Lower lobe of right lung (tissue), 2 donors: ENCODE measurements around the gene HSD3B1. TPM values are rescaled to one million over a fixed set of nuclear protein-coding genes. Genes with fewer than 3 reads are reported as not detected.
"Not testable (repeated sequence)": the region's sequence is repeated elsewhere in the genome, so short reads cannot be mapped to it uniquely, and the experiment has no call there.

Source experiments
- ATAC-seq, 2 donors: fragments of 200-7000 bp; cut with Tn5 transposase; one replicate each; pipeline ENCODE4 v1.9.1; 2020 to 2022; ENCODE audit warnings: mild to moderate bottlenecking in 2 of 2, moderate library complexity in 2 of 2
- DNase-seq: peaks from one replicate; pipeline ENCODE4 v3.0.0-alpha.2; 2020
- H3K27ac ChIP-seq: fragments of 200-600 bp; one replicate; pipeline ENCODE4 v1.8.0; 2022
- H3K27me3 ChIP-seq: fragments of 200-600 bp; one replicate; pipeline ENCODE4 v1.8.0; 2022; ENCODE audit warnings: low read depth
- H3K36me3 ChIP-seq: fragments of 200-600 bp; one replicate; pipeline ENCODE4 v1.8.0; 2022; ENCODE audit warnings: mild to moderate bottlenecking
- H3K4me1 ChIP-seq: fragments of 200-600 bp; one replicate; pipeline ENCODE4 v1.8.0; 2022
- H3K4me3 ChIP-seq: fragments of 200-600 bp; one replicate; pipeline ENCODE4 v1.8.0; 2022; ENCODE audit warnings: mild to moderate bottlenecking
- H3K9me3 ChIP-seq: fragments of 200-600 bp; one replicate; pipeline ENCODE4 v1.8.0; 2022
- intact Hi-C: fragments of 100-400 bp; cut with DNase I; formaldehyde crosslinking; loops from one replicate; pipeline ENCODE4 v1.11.0; 2022
- total RNA-seq: library from RNA; stranded (reverse); fragmentation: NEBNext Ultra II Directional; extraction: Animal tissue kit (Norgen Biotek cat#: 25700); gene quantifications from one replicate; pipeline ENCODE4 v1.2.1, GENCODE V29; 2021
- TF ChIP-seq, protein P1 (sequence below): fragments of 200-600 bp; IDR thresholded peaks from one replicate; pipeline ENCODE4 v1.8.0; 2022; ENCODE audit warnings: antibody characterized with exemption, mild to moderate bottlenecking
- donor health status: DM: no; HTN: yes; CAD: no; lungs with severe emphysema.

The HSD3B1 gene
- total RNA-seq, 1 donor from 2014 or later: not detected

DNA sequence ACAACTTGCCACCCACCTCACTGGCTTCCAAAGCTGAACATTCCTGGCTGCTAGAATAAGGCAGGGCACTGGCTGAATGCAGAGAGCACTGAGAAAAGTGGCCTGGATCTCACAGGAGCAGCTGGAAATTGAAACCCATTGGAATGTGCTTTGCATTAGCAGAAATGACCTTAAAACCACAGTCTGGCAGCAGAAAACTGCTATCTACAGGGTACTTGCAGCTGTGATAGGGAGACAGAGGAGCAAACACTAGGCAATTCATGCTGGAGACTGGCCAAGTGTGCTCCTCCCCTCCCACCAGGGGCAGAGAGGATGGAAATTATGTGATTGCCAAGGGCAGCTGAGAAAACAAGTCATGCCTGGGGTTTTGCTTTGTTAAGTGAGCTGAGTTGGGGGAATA is 47.2 kb downstream of the HSD3B1 start:
- intact Hi-C loops: no loop called here
- Histone ChIP-seq H3K27me3 (no peaks in the 10 kb centered on the region), H3K4me1 (peaks cover 7% of the 10 kb centered on the region), H3K27ac (no peak overlapping the region), H3K9me3 (no peaks in the 10 kb centered on the region), H3K4me3 (no peak overlapping the region), H3K36me3 (no peaks in the 10 kb centered on the region)
- ATAC-seq: peak; percentile 17 to 34
- TF ChIP-seq, protein P1, sequence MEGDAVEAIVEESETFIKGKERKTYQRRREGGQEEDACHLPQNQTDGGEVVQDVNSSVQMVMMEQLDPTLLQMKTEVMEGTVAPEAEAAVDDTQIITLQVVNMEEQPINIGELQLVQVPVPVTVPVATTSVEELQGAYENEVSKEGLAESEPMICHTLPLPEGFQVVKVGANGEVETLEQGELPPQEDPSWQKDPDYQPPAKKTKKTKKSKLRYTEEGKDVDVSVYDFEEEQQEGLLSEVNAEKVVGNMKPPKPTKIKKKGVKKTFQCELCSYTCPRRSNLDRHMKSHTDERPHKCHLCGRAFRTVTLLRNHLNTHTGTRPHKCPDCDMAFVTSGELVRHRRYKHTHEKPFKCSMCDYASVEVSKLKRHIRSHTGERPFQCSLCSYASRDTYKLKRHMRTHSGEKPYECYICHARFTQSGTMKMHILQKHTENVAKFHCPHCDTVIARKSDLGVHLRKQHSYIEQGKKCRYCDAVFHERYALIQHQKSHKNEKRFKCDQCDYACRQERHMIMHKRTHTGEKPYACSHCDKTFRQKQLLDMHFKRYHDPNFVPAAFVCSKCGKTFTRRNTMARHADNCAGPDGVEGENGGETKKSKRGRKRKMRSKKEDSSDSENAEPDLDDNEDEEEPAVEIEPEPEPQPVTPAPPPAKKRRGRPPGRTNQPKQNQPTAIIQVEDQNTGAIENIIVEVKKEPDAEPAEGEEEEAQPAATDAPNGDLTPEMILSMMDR: no peak
- DNase-seq: no peak

- intact Hi-C loops: no loop called here
- no peak overlapping the region for H3K4me3 ChIP-seq
- ATAC-seq: no peak
- no peaks in the 10 kb centered on the region for H3K9me3 ChIP-seq
- TF ChIP-seq, protein P1: no peak
- H3K27ac ChIP-seq: no peak overlapping the region
- no peaks in the 10 kb centered on the region for H3K27me3 ChIP-seq
- H3K36me3 ChIP-seq: no peaks in the 10 kb centered on the region
- no peak for DNase-seq
- peaks cover 7% of the 10 kb centered on the region for H3K4me1 ChIP-seq
These were observed 49.4 kb downstream of the HSD3B1 start for GRCh38 chr1:119556423-119556822.

- H3K27me3 ChIP-seq, H3K4me1 ChIP-seq, H3K36me3 ChIP-seq, H3K4me3 ChIP-seq, ATAC-seq, H3K9me3 ChIP-seq, H3K27ac ChIP-seq, DNase-seq, intact Hi-C loops: not testable (repeated sequence)
These were observed 53.4 kb downstream of the HSD3B1 start for GRCh38 chr1:119560402-119560801.

- Histone ChIP-seq H3K27me3 (no peaks in the 10 kb centered on the region), H3K4me1 (peaks cover 10% of the 10 kb centered on the region), H3K36me3 (no peaks in the 10 kb centered on the region), H3K4me3 (no peak overlapping the region), H3K27ac (no peak overlapping the region), H3K9me3 (no peaks in the 10 kb centered on the region)
- DNase-seq (no peak), ATAC-seq (no peak)
- TF ChIP-seq, protein P1: no peak
- intact Hi-C loops: no loop called here
These were observed 57.5 kb downstream of the HSD3B1 start for GRCh38 chr1:119564548-119564947.

Other genes with a start within 250 kb of the HSD3B1 start
- gene HAO2, start 138.4 kb upstream of the HSD3B1 start, total RNA-seq: not detected
- not detected for gene HSD3B2, start 92.1 kb upstream of the HSD3B1 start, total RNA-seq
- 8.7 TPM for gene ZNF697, start 141.1 kb downstream of the HSD3B1 start, total RNA-seq
- gene PHGDH, start 204.7 kb downstream of the HSD3B1 start, total RNA-seq: 60.8 TPM